Measurements from ENCODE around the gene SRC.

GRCh38 chr20:37344506-37345338 lies 1.2 kb upstream of the SRC start:
- no peak for TF ChIP-seq CTCF (IDR thresholded peaks at IDR 0.05)
- peak in 1 of 2 donors; percentile 30 for TF ChIP-seq POLR2AphosphoS5 (IDR thresholded peaks at IDR 0.05; ENCODE audit: insufficient read depth in 1 of 2, low read depth in 1 of 2)
